Activated effector memory CD4-positive, alpha-beta T cell treated with Interleukin-2 at 50 U/mL for 16 hours (primary cell): ENCODE measurements around the gene OXNAD1.

ENCODE experiments used
- DNase-seq: peaks from one replicate; pipeline ENCODE4 v3.0.0-alpha.2; 2020

OXNAD1 gene

GRCh38 chr3:16284633-16285032 lies 19.6 kb downstream of the OXNAD1 start:
- DNase-seq: no peak

GRCh38 chr3:16286161-16286560 lies 21.1 kb downstream of the OXNAD1 start:
- peak; percentile 64 for DNase-seq

GRCh38 chr3:16286751-16287543 lies 21.9 kb downstream of the OXNAD1 start:
- DNase-seq: no peak

- no peak for DNase-seq
Measured at GRCh38 chr3:16288664-16289063, 23.7 kb downstream of the OXNAD1 start.

GRCh38 chr3:16289144-16289889 lies 24.3 kb downstream of the OXNAD1 start:
- no peak for DNase-seq

GRCh38 chr3:16290007-16290826 lies 25.2 kb downstream of the OXNAD1 start:
- DNase-seq: no peak

GRCh38 chr3:16290827-16291196 lies 25.8 kb downstream of the OXNAD1 start:
- DNase-seq: no peak

GRCh38 chr3:16294844-16295243 lies 29.8 kb downstream of the OXNAD1 start:
- no peak for DNase-seq

GRCh38 chr3:16295298-16295890 lies 30.4 kb downstream of the OXNAD1 start:
- no peak for DNase-seq

- no peak for DNase-seq
Measured at GRCh38 chr3:16297997-16298885, 33.2 kb downstream of the OXNAD1 start.

- no peak for DNase-seq
Measured at GRCh38 chr3:16298891-16299290, 33.9 kb downstream of the OXNAD1 start.

GRCh38 chr3:16299746-16300145 lies 34.7 kb downstream of the OXNAD1 start:
- no peak for DNase-seq

- no peak for DNase-seq
Measured at GRCh38 chr3:16300307-16300706, 35.3 kb downstream of the OXNAD1 start.

- peak; percentile 53 for DNase-seq
Measured at GRCh38 chr3:16300881-16301359, 35.9 kb downstream of the OXNAD1 start.

GRCh38 chr3:16301507-16301906 lies 36.5 kb downstream of the OXNAD1 start:
- DNase-seq: no peak

- DNase-seq: no peak
Measured at GRCh38 chr3:16302082-16302631, 37.1 kb downstream of the OXNAD1 start.

- DNase-seq: no peak
Measured at GRCh38 chr3:16303037-16303575, 38.1 kb downstream of the OXNAD1 start.

- DNase-seq: no peak
Measured at GRCh38 chr3:16304061-16305010, 39.3 kb downstream of the OXNAD1 start.

- DNase-seq: no peak
Measured at GRCh38 chr3:16305111-16305541, 40.1 kb downstream of the OXNAD1 start.
